Stimulated activated CD4-positive, alpha-beta T cell treated with anti-CD3 and anti-CD28 coated beads, Interleukin-4, amount 100 ng/mL, for 1 hour (primary cell): Measurements from ENCODE around the gene CUTA.
"Not testable (repeated sequence)": the region's sequence is repeated elsewhere in the genome, so short reads cannot be mapped to it uniquely, and the experiment has no call there.

Experiments used
- DNase-seq: peaks from one replicate; pipeline ENCODE4 v3.0.0-alpha.2; 2020

CUTA gene

DNA sequence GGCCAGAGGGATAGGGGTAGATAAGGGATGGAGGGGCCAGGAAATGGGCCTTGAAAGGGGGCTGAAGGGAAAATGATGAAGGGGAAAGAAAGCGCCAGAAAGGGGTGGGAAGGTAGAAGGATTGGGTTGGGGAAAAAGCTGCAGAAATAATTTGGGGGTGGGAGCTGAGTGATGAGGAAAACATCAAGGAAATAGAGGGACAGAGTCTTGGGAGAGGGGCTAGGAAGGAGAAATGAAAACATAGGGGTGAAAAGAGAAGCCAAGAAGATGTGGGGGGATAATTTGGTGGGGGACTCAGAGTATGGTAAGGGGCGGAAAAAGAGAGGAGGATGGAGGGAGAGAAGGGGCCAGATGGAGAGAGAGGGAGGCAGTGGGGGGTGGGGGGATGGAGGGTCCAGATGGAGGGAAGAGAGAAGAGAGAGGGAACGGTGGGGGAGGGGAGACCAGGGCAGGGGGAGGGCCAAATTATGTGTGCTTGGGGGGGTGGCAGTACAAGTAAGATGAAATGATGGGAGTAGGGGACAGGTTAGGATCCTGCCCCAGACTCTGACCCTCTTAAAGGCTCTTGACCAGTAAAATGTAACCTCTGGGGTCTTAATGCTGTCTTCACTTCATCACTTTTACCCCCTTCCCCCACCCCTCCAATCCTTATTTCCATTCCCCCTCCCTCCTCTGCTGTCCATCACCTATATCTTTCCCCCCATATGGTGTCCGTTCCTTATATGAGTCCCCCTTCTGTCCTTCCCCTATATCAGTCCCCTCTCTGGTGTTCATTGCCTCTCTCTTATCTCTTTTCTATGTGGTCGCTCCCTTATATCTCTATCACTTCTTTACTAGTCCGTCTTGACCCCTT lies 2.8 kb upstream of the CUTA start:
- DNase-seq, result no peak

GRCh38 chr6:33419580-33420490 lies 1.9 kb upstream of the CUTA start, which contains the start of gene SYNGAP1:
Gene SYNGAP1, plus strand, starts transcription at chr6:33420065. Its CDS starts 200 bp downstream, at chr6:33420265.
- peak; percentile 60 for DNase-seq

DNA sequence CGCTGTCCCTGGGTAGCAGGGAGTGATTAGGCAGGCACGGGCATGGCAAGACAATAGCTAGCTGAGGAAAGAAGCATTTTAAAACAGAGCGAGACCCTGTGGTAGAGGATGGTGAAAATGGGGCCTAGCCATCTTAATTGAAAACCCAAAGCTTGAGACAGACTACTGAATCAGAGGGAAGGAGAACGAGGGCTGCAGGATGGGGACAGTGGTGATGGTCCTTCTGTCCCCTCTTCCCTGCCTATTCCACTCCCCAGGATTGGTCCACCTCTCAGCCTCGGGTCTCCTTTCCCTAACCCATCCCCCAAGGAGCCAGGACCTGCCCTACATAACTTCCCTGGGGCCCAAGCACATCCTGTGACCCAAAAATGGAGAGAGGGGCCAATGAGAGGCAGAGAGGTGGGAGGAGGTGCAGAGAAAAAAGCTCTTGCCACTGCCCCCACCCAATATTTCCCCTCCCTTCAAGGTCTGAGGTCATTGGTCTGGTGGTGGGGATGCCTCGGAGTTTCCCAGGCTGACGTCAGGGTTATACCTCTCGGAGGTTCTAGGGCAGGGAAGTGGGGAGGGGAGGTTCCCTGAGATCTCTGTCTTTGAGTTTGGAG lies 884 bp upstream of the CUTA start:
- DNase-seq, result peak; percentile 39

- no peak for DNase-seq
Measured at GRCh38 chr6:33417128-33417902, 592 bp downstream of the CUTA start.

DNA sequence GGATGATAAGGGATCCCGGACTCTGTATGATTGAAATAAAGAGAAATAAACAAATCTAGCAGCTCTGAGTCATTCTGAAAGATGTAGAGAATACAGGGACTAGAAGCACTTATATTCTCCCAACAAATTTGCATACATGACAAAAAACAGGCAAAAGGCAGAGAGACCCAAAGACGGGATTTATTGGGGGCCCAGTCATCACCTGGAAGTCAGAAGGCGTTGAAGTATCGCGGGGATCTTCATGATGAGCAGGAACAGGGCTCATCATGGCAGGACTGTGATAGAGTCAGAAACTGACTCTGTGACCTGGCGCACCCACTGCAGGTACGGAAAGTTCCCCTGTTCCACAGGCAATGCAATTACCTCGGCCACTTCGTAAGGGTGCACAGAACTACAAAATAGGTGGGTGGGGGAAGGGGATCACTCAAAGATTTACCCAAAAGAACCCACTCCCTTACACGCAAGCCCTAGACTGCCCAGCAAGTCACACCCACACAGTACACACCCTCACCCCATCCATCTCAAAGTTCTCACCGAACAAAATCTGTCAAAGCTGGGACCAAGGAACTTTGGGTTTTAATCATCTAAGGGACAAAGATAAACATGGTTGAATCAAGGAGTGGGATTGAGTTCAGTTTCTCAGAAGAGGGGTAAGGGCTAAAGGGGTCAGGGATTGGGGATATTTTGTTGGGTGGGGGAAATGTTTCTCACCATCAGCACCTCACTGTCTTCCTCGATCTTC lies 1.4 kb downstream of the CUTA start:
- DNase-seq, result no peak

DNA sequence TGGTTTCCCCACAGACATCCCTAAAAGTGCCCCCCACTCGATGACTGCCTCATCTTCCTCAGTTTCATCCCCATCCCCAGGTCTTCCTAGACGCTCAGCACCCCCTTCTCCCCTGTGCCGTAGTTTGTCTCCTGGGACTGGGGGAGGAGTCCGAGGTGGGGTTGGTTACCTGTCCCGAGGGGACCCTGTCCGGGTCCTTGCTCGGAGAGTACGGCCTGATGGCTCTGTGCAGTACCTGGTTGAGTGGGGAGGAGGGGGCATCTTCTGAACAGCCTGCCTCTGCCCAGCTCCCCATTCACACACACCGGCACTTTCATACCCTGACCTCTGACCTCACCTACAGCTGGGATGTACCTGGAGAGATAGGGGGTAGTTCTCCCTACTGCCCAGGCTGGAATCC lies 2.1 kb downstream of the CUTA start:
- no peak for DNase-seq

DNA sequence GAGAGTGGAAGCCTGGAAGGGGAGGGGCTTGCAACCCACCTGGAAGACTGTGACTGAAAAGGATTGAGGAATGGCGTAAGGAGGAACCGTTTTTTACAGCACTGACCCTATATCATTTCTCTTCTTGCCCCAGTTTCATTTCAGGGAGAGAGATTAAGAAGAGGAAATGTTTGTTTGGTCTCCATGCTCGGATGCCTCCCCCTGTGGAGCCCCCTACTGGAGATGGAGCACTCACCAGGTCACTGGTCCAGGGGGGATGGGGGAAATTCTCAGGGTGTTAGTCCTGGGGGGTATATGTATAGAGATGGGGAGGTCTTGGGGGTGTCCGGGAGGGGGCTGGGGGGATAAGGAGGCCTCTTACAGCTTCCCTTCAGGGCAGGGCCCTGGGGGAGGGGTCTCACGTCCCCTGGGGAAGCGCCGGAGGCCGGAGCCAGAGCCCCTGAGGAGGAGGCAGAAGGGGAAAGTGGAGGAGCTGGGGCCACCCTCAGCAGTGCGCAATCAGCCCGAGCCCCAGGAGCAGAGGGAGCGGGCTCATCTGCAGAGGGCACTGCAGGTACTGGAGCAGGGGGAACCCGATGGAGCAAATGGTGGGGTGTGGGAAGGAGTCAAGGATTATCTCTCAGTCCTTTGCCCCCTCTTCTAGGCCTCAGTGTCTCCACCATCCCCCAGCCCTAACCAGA lies 3.2 kb downstream of the CUTA start:
- no peak for DNase-seq

DNA sequence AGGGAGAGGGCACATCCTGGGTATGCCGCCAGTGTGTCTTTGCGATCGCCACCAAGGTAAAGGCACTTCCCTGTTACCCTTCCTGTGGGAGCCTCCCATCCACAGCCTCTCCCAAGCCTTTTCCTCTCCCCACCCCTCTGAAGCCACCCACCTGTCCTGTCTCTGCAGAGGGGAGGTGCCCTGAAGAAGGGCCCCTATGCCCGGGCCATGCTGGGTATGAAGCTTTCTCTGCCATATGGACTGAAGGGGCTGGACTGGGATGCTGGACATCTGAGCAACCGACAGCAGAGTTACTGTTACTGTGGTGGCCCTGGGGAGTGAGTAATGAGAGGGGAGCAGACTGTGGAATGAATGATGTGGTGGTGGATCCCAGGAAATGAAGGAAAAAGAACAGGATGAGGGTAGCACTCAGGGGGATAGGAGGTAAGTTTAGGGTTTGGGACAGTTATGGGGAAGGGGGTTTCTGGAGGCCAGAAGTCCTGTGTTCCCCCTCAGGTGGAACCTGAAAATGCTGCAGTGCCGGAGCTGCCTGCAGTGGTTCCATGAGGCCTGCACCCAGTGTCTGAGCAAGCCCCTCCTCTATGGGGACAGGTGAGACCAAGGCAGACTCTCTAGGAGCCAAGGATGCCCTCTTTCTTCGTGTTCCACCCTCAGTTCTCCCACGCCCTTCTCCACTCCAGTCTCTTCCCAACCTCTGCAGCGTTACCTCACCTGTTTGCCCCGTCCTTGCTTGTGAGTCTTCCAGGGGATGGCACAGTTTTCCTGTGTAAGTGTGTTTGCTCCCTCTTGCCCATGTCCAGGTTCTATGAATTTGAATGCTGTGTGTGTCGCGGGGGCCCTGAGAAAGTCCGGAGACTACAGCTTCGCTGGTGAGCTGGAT lies 4.4 kb downstream of the CUTA start:
- DNase-seq, result no peak

DNA sequence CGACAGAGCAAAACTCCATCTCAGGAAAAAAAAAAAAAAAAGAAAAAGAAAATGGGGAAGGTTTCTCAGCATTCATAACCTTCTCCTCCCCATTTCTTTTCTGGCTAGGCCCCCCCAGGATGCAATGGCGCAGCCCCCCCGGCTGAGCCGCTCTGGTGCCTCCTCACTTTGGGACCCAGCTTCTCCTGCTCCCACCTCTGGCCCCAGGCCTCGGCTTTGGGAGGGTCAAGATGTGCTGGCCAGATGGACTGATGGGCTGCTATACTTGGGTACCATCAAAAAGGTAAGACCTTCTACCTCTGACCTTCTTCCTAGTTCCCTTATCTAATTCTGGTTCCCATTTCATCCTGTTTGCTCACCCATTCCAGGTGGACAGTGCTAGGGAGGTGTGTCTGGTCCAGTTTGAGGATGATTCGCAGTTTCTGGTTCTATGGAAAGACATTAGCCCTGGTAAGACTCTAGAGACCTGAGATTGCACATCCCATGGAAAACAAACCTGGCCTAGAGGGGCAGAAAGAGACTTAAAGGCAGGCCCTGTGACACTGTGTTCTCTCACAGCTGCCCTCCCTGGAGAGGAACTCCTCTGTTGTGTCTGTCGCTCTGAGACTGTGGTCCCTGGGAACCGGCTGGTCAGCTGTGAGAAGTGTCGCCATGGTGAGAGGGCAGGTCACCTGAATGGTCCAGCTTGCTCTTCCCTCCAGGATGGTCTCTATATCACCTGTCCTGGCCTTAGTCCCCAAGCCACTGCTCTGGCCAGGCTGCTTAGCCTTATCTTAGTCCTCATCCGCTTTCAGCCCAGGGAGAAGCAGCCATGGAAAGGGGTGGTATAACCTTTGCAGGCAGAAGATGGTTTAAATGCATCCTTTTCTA lies 5.5 kb downstream of the CUTA start:
- DNase-seq, result no peak

DNA sequence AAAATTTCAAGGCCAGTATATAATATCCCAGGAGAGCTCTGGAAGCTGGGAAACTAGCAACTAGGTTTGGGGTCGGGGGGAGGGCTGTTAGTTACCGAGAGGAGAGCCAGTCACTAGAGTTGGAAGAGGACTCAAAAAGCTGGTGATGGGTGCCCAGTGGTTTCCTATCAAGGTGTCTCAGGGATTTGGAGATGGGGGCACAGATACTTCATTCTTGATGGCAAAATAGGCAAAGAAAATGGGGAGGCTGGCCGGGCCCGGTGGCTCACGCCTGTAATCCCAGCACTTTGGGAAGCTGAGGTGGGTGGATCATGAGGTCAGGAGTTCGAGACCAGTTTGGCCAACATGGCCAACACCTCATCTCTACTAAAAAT lies 6.3 kb downstream of the CUTA start:
- DNase-seq, result no peak

DNA sequence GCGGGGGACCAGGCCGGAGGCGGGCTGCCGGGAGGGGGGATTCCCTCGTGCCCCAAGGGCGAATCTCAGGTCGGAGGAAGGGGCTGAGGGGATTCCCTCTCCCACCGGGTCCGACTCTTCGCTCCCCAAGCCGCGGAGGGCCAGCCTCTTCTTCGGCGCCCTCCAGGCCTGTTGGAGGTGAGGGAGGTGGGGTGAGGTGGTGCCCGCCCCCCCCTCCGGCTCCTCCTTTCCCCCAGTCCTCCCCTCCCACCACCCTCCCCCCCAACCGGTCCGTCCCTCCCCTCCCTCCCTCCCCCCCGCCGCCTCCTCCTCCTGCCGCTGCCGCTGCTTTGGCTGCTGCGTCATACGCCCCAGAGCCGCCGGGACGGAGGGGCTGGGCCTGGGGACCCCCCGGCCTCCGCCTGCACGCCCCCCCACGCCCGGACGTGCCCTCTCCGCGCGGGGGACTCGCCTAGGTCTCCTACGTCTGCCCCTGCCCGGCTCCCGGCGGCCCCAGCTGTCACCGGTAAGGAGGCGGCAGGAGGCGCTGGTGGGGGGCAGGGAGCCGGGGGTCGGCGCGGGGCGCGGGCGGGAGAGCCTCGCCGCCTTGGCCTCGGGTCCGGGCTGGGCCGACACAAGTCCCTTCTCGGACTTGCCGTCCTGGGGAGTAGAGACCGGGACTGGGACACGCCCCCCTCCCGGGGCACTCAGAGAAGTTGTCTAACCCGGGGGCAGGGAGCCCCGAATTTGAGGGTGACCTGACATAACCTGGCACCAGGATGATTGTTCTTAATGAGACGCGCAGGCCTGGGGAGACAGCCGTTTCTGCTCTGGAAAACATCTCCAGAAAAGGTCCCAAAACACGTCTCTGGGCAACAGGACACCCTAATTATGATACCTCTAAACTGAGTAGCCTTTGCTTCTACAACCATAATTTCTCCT lies 6.9 kb downstream of the CUTA start, which contains the start of gene PHF1:
Gene PHF1, plus strand, starts transcription at position 304 of the 921 bp plus-strand sequence. CDS start 1,250 bp downstream, outside the sequence.
- DNase-seq, result peak; percentile 75

- peak; percentile 97 for DNase-seq
Measured at GRCh38 chr6:33410050-33410710, 7.7 kb downstream of the CUTA start.

DNA sequence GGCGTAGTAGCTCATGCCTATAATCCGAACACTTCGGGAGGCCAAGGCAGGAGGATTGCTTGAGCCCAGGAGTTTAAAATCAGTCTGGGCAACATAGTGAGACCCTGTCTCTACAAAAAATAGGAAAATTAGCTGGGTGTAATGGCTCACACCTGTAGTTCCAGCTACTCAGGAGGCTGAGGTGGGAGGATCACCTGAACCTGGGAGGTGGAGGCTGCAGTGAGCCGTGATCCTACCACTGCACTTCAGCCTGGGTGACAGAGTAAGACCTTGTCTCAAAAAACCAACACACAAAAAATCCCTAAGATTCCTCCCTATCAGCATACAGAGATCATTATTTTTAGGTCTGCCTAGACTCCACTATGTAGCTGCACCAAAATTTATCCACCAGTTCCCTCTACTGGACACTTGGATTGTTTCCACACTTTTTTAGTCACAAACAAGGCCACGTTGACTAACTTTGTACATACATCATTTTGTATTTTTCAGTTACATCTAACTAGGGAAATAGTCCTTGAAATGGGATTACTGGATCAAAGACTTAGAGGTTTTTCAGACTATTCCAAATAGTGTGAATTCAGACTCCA lies 10.7 kb downstream of the CUTA start:
- DNase-seq, result no peak

DNA sequence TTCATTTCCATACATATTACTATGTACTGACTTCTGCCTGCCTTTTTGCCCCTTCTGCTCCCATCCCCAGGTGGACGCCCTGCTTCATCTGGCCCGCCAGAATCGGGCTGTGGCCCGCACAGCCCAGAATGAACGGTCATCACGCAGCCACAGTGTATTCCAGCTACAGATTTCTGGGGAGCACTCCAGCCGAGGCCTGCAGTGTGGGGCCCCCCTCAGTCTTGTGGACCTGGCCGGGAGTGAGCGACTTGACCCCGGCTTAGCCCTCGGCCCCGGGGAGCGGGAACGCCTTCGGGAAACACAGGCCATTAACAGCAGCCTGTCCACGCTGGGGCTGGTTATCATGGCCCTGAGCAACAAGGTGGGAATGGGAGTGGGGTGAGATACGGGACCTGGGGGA lies 11.8 kb downstream of the CUTA start:
- no peak for DNase-seq

DNA sequence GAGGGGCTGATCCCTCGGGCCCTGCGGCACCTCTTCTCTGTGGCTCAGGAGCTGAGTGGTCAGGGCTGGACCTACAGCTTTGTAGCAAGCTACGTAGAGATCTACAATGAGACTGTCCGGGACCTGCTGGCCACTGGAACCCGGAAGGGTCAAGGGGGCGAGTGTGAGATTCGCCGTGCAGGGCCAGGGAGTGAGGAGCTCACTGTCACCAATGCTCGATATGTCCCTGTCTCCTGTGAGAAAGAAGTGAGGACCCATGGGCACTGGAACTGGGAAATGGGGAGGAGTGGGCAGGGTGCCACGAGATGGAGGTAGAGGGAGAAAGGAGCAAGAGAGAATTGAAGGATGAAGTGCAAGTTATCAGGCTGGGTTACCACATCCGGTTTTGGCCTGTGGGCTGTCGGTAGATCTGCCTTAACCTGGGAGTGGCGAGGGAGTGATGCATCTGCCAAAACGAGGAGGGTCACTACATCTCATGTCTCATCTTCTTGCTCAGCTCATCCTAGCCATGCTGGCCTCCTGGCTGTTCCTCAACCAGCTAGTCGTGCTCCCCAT lies 12.4 kb downstream of the CUTA start:
- no peak for DNase-seq

DNA sequence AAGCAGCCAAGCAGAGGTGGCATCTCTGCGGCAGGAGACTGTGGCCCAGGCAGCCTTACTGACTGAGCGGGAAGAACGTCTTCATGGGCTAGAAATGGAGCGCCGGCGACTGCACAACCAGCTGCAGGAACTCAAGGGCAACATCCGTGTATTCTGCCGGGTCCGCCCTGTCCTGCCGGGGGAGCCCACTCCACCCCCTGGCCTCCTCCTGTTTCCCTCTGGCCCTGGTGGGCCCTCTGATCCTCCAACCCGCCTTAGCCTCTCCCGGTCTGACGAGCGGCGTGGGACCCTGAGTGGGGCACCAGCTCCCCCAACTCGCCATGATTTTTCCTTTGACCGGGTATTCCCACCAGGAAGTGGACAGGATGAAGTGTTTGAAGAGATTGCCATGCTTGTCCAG lies 13.0 kb downstream of the CUTA start:
- no peak for DNase-seq

GRCh38 chr6:33399881-33400280 lies 18.0 kb downstream of the CUTA start:
- not testable (repeated sequence) for DNase-seq
